ENCODE results near the gene MNX1.

MNX1 gene

GRCh38 chr7:157054927-157055326 is 44.5 kb upstream of the MNX1 start:
- no peaks in the 10 kb centered on the region for H3K36me3 ChIP-seq (ENCODE audit: control insufficient read depth, low read length)
- no peaks in the 10 kb centered on the region for H3F3A ChIP-seq (ENCODE audit: control insufficient read depth, insufficient read depth)
- H3K4me3 ChIP-seq (ENCODE audit: low read length) = no peak overlapping the region
- 0 out of 2 replicates have a peak, but pooled peaks cover 3% of the 10 kb centered on the region for H3K27me3 ChIP-seq (ENCODE audit: control insufficient read depth, low read length)
- H4K20me1 ChIP-seq (ENCODE audit: control insufficient read depth, insufficient read depth, low read depth, low read length) = no peaks in the 10 kb centered on the region
- no peak for TF ChIP-seq EZH2phosphoT487 (IDR thresholded peaks at IDR 0.05; ENCODE audit: borderline replicate concordance, low read length)
- no peak for TF ChIP-seq CTCF (IDR thresholded peaks at IDR 0.05; ENCODE audit: low read depth, low read length, poor library complexity, severe bottlenecking)
- H3K4me2 ChIP-seq (ENCODE audit: low read length) = no peak overlapping the region
- H3K27ac ChIP-seq (ENCODE audit: low read depth, low read length) = no peak overlapping the region
- no peaks in the 10 kb centered on the region for H3K9me3 ChIP-seq (ENCODE audit: control insufficient read depth, insufficient read depth, low read length)
- H3K4me1 ChIP-seq (ENCODE audit: control insufficient read depth, low read length) = no peaks in the 10 kb centered on the region
- no peaks in the 10 kb centered on the region for H3K79me2 ChIP-seq (ENCODE audit: control insufficient read depth, low read length)
- no peaks in the 10 kb centered on the region for H3K9me2 ChIP-seq (replicated peaks; ENCODE audit: control insufficient read depth, low read length)

- H3K36me3 ChIP-seq (ENCODE audit: control insufficient read depth, low read length) = no peaks in the 10 kb centered on the region
- H3K27me3 ChIP-seq (ENCODE audit: control insufficient read depth, low read length) = 0 out of 2 replicates have a peak, but pooled peaks cover 3% of the 10 kb centered on the region
- H3K9me3 ChIP-seq (ENCODE audit: control insufficient read depth, insufficient read depth, low read length) = no peaks in the 10 kb centered on the region
- no peak overlapping the region for H3K27ac ChIP-seq (ENCODE audit: low read depth, low read length)
- H3K9me2 ChIP-seq (replicated peaks; ENCODE audit: control insufficient read depth, low read length) = no peaks in the 10 kb centered on the region
- no peak overlapping the region for H3K4me3 ChIP-seq (ENCODE audit: low read length)
- H3K4me2 ChIP-seq (ENCODE audit: low read length) = no peak overlapping the region
- H4K20me1 ChIP-seq (ENCODE audit: control insufficient read depth, insufficient read depth, low read depth, low read length) = no peaks in the 10 kb centered on the region
- TF ChIP-seq CTCF (IDR thresholded peaks at IDR 0.05; ENCODE audit: low read depth, low read length, poor library complexity, severe bottlenecking) = no peak
- TF ChIP-seq EZH2phosphoT487 (IDR thresholded peaks at IDR 0.05; ENCODE audit: borderline replicate concordance, low read length) = no peak
- no peaks in the 10 kb centered on the region for H3K79me2 ChIP-seq (ENCODE audit: control insufficient read depth, low read length)
- no peaks in the 10 kb centered on the region for H3K4me1 ChIP-seq (ENCODE audit: control insufficient read depth, low read length)
- no peaks in the 10 kb centered on the region for H3F3A ChIP-seq (ENCODE audit: control insufficient read depth, insufficient read depth)
Measured at GRCh38 chr7:157053118-157053517, 42.7 kb upstream of the MNX1 start.

GRCh38 chr7:157047148-157047547 is 36.7 kb upstream of the MNX1 start:
- Histone ChIP-seq H3K27ac (ENCODE audit: low read depth, low read length) (no peak overlapping the region), H3K79me2 (ENCODE audit: control insufficient read depth, low read length) (no peaks in the 10 kb centered on the region), H4K20me1 (ENCODE audit: control insufficient read depth, insufficient read depth, low read depth, low read length) (no peaks in the 10 kb centered on the region), H3K36me3 (ENCODE audit: control insufficient read depth, low read length) (no peaks in the 10 kb centered on the region), H3K4me1 (ENCODE audit: control insufficient read depth, low read length) (no peaks in the 10 kb centered on the region), H3F3A (ENCODE audit: control insufficient read depth, insufficient read depth) (no peaks in the 10 kb centered on the region), H3K9me2 (replicated peaks; ENCODE audit: control insufficient read depth, low read length) (no peaks in the 10 kb centered on the region), H3K27me3 (ENCODE audit: control insufficient read depth, low read length) (no peaks in the 10 kb centered on the region), H3K4me2 (ENCODE audit: low read length) (no peak overlapping the region), H3K9me3 (ENCODE audit: control insufficient read depth, insufficient read depth, low read length) (no peaks in the 10 kb centered on the region), H3K4me3 (ENCODE audit: low read length) (no peak overlapping the region)
- TF ChIP-seq CTCF (IDR thresholded peaks at IDR 0.05; ENCODE audit: low read depth, low read length, poor library complexity, severe bottlenecking) = no peak
- no peak for TF ChIP-seq EZH2phosphoT487 (IDR thresholded peaks at IDR 0.05; ENCODE audit: borderline replicate concordance, low read length)

- Histone ChIP-seq H3K36me3 (ENCODE audit: control insufficient read depth, low read length) (no peaks in the 10 kb centered on the region), H4K20me1 (ENCODE audit: control insufficient read depth, insufficient read depth, low read depth, low read length) (no peaks in the 10 kb centered on the region), H3K4me1 (ENCODE audit: control insufficient read depth, low read length) (no peaks in the 10 kb centered on the region), H3K9me3 (ENCODE audit: control insufficient read depth, insufficient read depth, low read length) (no peaks in the 10 kb centered on the region), H3K79me2 (ENCODE audit: control insufficient read depth, low read length) (no peaks in the 10 kb centered on the region), H3K9me2 (replicated peaks; ENCODE audit: control insufficient read depth, low read length) (no peaks in the 10 kb centered on the region), H3K4me2 (ENCODE audit: low read length) (no peak overlapping the region), H3K27me3 (ENCODE audit: control insufficient read depth, low read length) (no peaks in the 10 kb centered on the region), H3F3A (ENCODE audit: control insufficient read depth, insufficient read depth) (no peaks in the 10 kb centered on the region), H3K4me3 (ENCODE audit: low read length) (no peak overlapping the region), H3K27ac (ENCODE audit: low read depth, low read length) (no peak overlapping the region)
- no peak for TF ChIP-seq CTCF (IDR thresholded peaks at IDR 0.05; ENCODE audit: low read depth, low read length, poor library complexity, severe bottlenecking)
- TF ChIP-seq EZH2phosphoT487 (IDR thresholded peaks at IDR 0.05; ENCODE audit: borderline replicate concordance, low read length) = no peak
Measured at GRCh38 chr7:157046681-157047080, 36.2 kb upstream of the MNX1 start.
